Stimulated activated CD8-positive, alpha-beta memory T cell treated with anti-CD3 and anti-CD28 coated beads, Interleukin-15, amount 100 ng/mL, for 1 hour (primary cell): ENCODE data around the gene ZNF654.
"Not testable (repeated sequence)": the region's sequence is repeated elsewhere in the genome, so short reads cannot be mapped to it uniquely, and the experiment has no call there.

ENCODE experiments used
- DNase-seq: peaks from one replicate; pipeline ENCODE4 v3.0.0-alpha.2; 2020; ENCODE audit warnings: low read depth

Gene ZNF654

GRCh38 chr3:88058581-88059379, at the start of gene ZNF654, which contains the start of gene CGGBP1:
ZNF654 (plus strand) TSS chr3:88059255; CDS start chr3:88059320, 65 bp downstream.
CGGBP1 (minus strand) TSS chr3:88059005; CDS start chr3:88055976, 3,029 bp downstream.
- peak; percentile 99 for DNase-seq

- no peak for DNase-seq
Measured at GRCh38 chr3:88010810-88011209, 48.2 kb upstream of the ZNF654 start.

DNA sequence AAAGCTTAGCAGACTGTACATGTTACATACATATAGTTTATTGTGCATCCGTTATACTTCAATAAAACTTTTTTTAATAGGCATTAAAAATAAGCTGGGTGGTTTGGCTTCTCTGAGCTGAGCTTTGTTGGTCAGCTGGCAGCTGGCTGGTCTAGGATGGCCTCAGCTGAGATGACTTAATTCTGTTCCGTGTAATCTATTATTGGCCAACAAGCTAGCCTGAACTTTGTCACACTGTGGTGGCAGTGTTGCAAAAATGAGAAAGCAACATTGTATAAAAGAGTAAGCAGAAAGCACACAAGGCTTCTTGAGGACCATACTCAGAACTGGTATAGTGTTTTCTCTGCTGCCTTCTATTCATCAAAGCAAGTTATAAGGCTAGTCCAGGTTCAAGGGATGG, 45.5 kb upstream of the ZNF654 start:
- DNase-seq, result no peak

GRCh38 chr3:88015656-88016055, 43.4 kb upstream of the ZNF654 start:
- DNase-seq, result not testable (repeated sequence)

DNA sequence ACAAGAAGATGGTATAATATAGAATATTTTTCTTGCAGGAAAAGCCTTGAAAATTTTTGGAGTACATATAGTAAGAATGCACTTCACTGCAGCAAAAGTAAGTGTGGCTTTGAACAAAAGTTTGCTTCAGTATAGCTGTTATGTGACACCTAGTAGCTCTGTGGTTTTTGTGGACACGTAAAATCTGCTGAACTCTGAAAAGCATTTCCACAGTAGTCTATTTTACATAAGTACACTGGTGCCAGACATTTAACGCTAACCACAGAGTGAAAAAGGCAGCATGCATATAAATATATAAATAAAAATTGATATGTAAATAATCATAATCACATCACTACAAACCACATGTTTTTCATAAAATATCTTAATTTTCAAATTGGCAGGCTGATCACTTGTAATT, 40.0 kb upstream of the ZNF654 start:
- DNase-seq, result no peak

DNA sequence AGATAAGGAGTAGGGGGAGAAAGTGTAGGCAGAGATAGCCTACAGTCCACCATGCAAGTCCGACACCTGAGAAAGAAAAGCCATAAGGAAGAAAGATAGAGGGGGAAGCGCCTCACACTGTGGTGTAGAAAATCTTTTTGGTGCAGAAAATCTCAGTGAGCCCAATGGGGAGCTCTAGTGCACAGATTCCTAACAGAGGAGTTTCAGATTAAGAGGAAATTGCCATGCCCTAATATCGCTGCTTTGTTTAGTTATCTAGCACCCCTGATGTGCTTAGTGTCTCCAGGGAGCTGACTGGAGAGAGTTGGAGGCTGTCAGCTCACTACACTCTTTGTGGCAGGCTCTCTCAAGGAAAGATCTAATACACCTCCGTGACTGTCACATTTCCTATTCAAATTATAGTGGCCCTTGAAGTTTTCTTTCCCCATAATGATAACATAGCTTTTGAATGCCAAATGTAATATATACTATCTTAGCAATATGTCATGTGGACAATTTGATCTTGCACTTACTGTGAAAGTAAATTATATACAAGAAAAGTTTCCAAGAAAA, 34.0 kb upstream of the ZNF654 start:
- no peak for DNase-seq

GRCh38 chr3:88028876-88029275, 30.2 kb upstream of the ZNF654 start:
- DNase-seq, result no peak

GRCh38 chr3:88030210-88030609, 28.8 kb upstream of the ZNF654 start:
- DNase-seq, result no peak

- DNase-seq, result no peak
Measured at GRCh38 chr3:88031642-88032077, 27.4 kb upstream of the ZNF654 start.

- DNase-seq, result no peak
Measured at GRCh38 chr3:88032245-88032644, 26.8 kb upstream of the ZNF654 start.

- no peak for DNase-seq
Measured at GRCh38 chr3:88033079-88033478, 26.0 kb upstream of the ZNF654 start.

DNA sequence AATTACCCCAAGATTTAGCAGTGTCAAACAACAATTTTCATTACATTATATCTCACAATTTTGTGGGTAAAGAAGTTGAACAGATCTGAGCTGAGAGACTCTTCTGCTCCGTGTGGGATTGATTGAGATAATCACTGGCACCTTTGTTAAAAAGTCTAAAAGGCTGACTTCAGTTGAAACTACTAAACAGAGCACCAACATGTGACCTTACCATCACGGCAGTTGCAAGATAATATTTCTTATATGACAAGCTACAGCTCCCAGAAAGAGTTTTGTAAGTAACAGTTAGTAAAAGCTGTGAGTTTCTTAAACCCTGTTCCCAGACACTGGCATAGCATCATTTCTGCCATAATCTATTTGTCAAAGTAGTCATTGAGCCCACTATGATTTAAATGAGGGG, 25.2 kb upstream of the ZNF654 start:
- DNase-seq, result no peak

DNA sequence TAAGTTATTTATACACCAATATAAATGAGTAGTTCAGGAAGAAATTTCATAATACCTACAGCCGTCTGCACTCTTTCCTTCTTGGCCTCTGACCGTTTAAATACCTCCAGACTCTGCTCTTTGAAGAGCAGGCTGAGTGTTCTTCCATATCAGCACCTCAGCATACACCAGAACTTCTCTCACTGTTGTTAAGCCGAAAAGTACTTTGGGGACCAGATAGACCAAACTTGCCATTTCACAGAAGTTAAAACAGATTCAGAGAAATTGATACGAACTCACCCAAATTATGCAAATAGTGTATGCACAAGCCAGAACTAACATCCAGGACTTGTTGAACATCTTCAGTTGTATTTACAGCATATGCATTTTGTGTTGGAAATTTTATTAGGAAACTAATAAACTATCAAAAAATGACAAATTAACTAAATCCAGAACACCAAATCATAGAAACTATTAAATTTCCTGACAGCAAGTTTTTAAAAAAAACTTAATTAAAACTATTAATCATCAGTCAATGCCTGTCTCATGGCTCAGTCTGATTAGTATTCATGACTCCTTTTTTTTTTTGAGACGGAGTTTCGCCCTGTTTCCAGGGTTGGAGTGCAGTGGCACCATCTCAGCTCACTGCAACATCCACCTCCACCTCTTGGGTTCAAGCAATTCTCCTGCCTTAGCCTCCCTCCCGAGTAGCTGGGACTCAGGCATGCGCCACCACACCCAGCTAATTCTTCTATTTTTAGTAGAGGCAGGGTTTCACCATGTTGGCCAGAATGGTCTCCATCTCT, 24.4 kb upstream of the ZNF654 start:
- no peak for DNase-seq

DNA sequence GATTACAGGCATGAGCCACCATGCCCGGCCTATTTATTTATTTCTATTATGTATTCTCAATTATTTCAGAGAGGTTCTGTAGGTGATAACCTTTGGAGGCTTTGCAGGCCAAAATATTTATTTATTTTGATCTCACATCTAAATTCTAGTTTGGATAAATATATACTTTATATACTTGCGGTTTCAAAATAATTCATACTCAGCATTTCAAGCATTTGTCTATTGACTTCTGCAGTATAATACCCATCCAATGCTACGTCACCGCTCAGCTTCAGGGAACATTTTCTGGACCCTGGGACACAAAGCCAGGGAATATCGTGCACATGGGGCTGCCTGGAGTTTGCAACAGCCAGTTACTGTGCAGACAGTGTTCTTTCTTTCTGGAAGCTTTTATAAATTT, 22.8 kb upstream of the ZNF654 start:
- no peak for DNase-seq

DNA sequence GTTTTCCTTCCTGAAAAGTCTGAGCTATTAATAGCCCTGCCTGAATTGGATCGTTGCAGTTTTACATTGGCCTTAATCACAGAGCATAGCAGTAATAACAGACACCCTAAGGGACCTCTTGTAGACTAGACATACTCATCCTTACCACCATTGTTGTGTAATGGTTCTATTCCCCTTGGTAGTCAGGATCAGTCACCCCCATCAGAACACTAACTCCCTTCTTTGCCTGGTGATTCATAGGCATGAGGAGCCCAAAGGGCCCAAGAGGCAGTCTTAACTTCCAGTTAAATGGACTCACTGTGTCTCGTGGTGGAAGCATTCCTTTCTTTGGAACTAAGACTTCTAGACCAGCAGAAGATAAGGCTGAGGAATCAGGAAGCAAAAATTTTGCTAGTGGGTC, 20.5 kb upstream of the ZNF654 start:
- no peak for DNase-seq

GRCh38 chr3:88040529-88040928, 18.5 kb upstream of the ZNF654 start:
- no peak for DNase-seq

DNA sequence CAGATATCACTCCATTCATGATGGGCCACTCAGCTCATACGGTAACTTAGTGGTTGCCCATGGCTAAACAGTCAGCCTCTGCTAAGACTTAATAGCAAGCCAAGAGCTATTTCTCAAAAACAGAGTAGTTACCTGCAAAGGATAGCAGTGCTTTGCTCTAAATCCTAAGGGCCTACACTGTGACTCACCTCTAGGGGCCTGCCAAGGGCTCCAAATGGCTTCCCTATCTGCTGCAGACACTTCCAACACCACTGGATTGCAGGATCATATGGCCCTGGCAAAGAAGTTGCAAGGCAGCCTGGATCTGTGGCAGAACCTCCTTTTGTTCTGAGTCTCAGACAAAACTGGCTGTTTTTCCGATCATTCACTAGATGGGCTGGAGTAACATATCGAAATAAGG, 18.1 kb upstream of the ZNF654 start:
- DNase-seq, result no peak

DNA sequence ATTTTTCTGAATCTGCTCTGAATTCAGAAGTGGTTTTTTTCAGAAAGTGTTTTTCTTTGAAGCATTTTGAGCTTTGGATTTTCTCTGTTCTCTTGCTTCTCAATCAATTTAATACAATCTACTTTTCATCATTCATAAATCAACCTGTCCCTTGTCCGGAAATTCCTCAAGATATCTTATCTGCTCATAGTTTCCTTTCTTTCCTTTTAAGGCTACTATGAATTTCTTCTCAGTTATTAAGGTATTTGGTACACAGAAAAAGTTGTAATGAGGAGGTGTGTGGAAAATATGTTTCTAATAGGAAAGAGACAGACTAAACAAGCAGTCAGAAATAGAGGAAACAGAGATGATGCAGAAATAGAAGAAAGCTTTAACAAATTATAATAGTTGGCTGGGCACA, 14.6 kb upstream of the ZNF654 start:
- no peak for DNase-seq

- no peak for DNase-seq
Measured at GRCh38 chr3:88046766-88047165, 12.3 kb upstream of the ZNF654 start.

- DNase-seq, result no peak
Measured at GRCh38 chr3:88057630-88058305, 1.3 kb upstream of the ZNF654 start.

- no peak for DNase-seq
Measured at GRCh38 chr3:88058306-88058580, 812 bp upstream of the ZNF654 start.

GRCh38 chr3:88059380-88060170, 520 bp downstream of the ZNF654 start:
- no peak for DNase-seq
